H1 (cell line): Measurements from ENCODE around the gene CENPO.

Experiments
- CREB1 ChIP-seq: IDR thresholded peaks from 2 replicates; pipeline ENCODE4 v1.6.1; 2012; ENCODE audit warnings: inconsistent platforms
- CTCF ChIP-seq, 3 experiments: IDR thresholded peaks; 1 replicate in 2 of 3; 2 replicates in 1 of 3; pipeline versions ENCODE4 v1.5.1 to v1.6.1; 2011; ENCODE audit warnings: low read length in 3 of 3, mild to moderate bottlenecking in 3 of 3, inconsistent platforms in 2 of 3, low read depth in 1 of 3, moderate library complexity in 1 of 3; ENCODE audit not compliant: insufficient read depth in 1 of 3; ENCODE audit errors: control extremely low read depth in 1 of 3
- EP300 ChIP-seq, 2 experiments: IDR thresholded peaks; 1 replicate in 1 of 2; 2 replicates in 1 of 2; pipeline ENCODE4 v1.6.1; 2011 to 2012; ENCODE audit warnings: low read depth in 2 of 2, low read length in 2 of 2, mild to moderate bottlenecking in 2 of 2, borderline replicate concordance in 1 of 2, inconsistent platforms in 1 of 2, moderate library complexity in 1 of 2
- HDAC6 ChIP-seq: IDR thresholded peaks from one replicate; pipeline ENCODE4 v1.7.1; 2012; ENCODE audit warnings: low read depth, mild to moderate bottlenecking, inconsistent platforms, low read length, moderate library complexity
- POLR2A ChIP-seq, 2 experiments: IDR thresholded peaks; 1 replicate in 1 of 2; 2 replicates in 1 of 2; pipeline ENCODE4 v1.6.1; 2011; ENCODE audit warnings: low read depth in 2 of 2, low read length in 2 of 2, mild to moderate bottlenecking in 2 of 2; ENCODE audit errors: control extremely low read depth in 1 of 2
- POLR2AphosphoS5 ChIP-seq: IDR thresholded peaks from 2 replicates; pipeline ENCODE4 v1.6.1; 2011; ENCODE audit warnings: low read depth, low read length
- RAD21 ChIP-seq, 2 experiments: IDR thresholded peaks in 1 of 2; conservative IDR thresholded peaks in 1 of 2; 2 replicates each; pipeline ENCODE4 v1.6.1; 2011; ENCODE audit warnings: low read depth in 2 of 2, low read length in 2 of 2, improper control_type of control experiment in 1 of 2, inconsistent platforms in 1 of 2, mild to moderate bottlenecking in 1 of 2, moderate library complexity in 1 of 2
- SUZ12 ChIP-seq: fragments of 200-600 bp; sonication (generic); IDR thresholded peaks from 2 replicates; pipeline ENCODE4 v1.6.1; 2012; ENCODE audit warnings: mild to moderate bottlenecking, inconsistent platforms, low read length, moderate library complexity, mixed read lengths
- TAF1 ChIP-seq: IDR thresholded peaks from 2 replicates; pipeline ENCODE4 v1.6.1; 2011; ENCODE audit warnings: mild to moderate bottlenecking, low read depth, low read length
- USF2 ChIP-seq: IDR thresholded peaks from 2 replicates; pipeline ENCODE4 v1.6.1; 2011; ENCODE audit warnings: low read length, improper control_type of control experiment

GRCh38 chr2:24815171-24815570, 21.9 kb downstream of the CENPO start:
- TF ChIP-seq CREB1, result no peak
- TF ChIP-seq USF2, result no peak
- no peak for TF ChIP-seq HDAC6
- TF ChIP-seq SUZ12, result no peak
- no peak for TF ChIP-seq CTCF (IDR thresholded peaks at IDR 0.05; ENCODE audit: control extremely low read depth in 1 of 3, insufficient read depth in 1 of 3, low read depth in 1 of 3, low read length in 3 of 3)
- TF ChIP-seq TAF1, result no peak
- TF ChIP-seq EP300 (IDR thresholded peaks at IDR 0.05; ENCODE audit: borderline replicate concordance in 1 of 2, low read depth in 2 of 2, low read length in 2 of 2), result no peak
- TF ChIP-seq POLR2A (IDR thresholded peaks at IDR 0.05; ENCODE audit: control extremely low read depth in 1 of 2, low read depth in 2 of 2, low read length in 2 of 2), result no peak
- no peak for TF ChIP-seq RAD21 (IDR thresholded peaks at IDR 0.05 in 1 of 2, conservative IDR thresholded peaks at IDR 0.05 in 1 of 2; ENCODE audit: low read depth in 2 of 2, low read length in 2 of 2)
- no peak for TF ChIP-seq POLR2AphosphoS5
